HepG2 (cell line): ENCODE data around the gene RNASE12. TPM values are rescaled to one million over a fixed set of nuclear protein-coding genes. Genes with fewer than 3 reads are reported as not detected.
A peak's percentile ranks its signal among the peaks of the same experiment; 100 is the strongest.

Source experiments
- CREB1 ChIP-seq, 2 experiments: fragments of 450-650 bp in 1 of 2; IDR thresholded peaks; 2 replicates each; pipeline ENCODE4 v1.6.1; 2016 to 2017; ENCODE audit warnings: control low read depth in 1 of 2, mild to moderate bottlenecking in 1 of 2, missing compliant biosample characterization in 1 of 2, missing genetic modification characterization in 1 of 2
- GATAD1 ChIP-seq: IDR thresholded peaks from 2 replicates; pipeline ENCODE4 v1.6.1; 2016; ENCODE audit warnings: missing genetic modification reagents, missing compliant biosample characterization
- GFI1 ChIP-seq: sonication (generic); formaldehyde crosslinking; IDR thresholded peaks from 2 replicates; pipeline ENCODE4 v1.5.0; 2020; ENCODE audit warnings: missing genetic modification reagents, mild to moderate bottlenecking, borderline replicate concordance
- JUND ChIP-seq: sonication (generic); formaldehyde crosslinking; IDR thresholded peaks from 2 replicates; pipeline ENCODE4 v1.8.0; 2022; ENCODE audit warnings: mild to moderate bottlenecking, missing genetic modification reagents
- KDM5A ChIP-seq: fragments of 200-600 bp; sonication (generic); IDR thresholded peaks from 2 replicates; pipeline ENCODE4 v1.7.0; 2018; ENCODE audit warnings: antibody characterized with exemption, mild to moderate bottlenecking, low read length, borderline replicate concordance
- SMAD1 ChIP-seq: sonication (generic); formaldehyde crosslinking; IDR thresholded peaks from 2 replicates; pipeline ENCODE4 v1.4.0; 2020; ENCODE audit warnings: missing genetic modification reagents, low read depth, mild to moderate bottlenecking, borderline replicate concordance
- SOX13 ChIP-seq, 3 experiments: fragments of 450-650 bp in 1 of 3; sonication (generic) in 1 of 3; formaldehyde crosslinking in 1 of 3; IDR thresholded peaks in 2 of 3; conservative IDR thresholded peaks in 1 of 3; 2 replicates each; pipeline versions ENCODE4 v1.5.0 to v1.6.1; 2016 to 2020; ENCODE audit warnings: antibody characterized with exemption in 1 of 3, mild to moderate bottlenecking in 1 of 3, missing compliant biosample characterization in 1 of 3, missing genetic modification reagents in 1 of 3, moderate library complexity in 1 of 3
- SP140L ChIP-seq: sonication (generic); formaldehyde crosslinking; IDR thresholded peaks from 2 replicates; pipeline ENCODE4 v1.4.0; 2020; ENCODE audit warnings: missing genetic modification reagents, borderline replicate concordance
- SRF ChIP-seq: IDR thresholded peaks from 2 replicates; pipeline ENCODE4 v1.6.1; 2011; ENCODE audit warnings: mild to moderate bottlenecking, low read depth, low read length, moderate library complexity
- TCF7 ChIP-seq: sonication (generic); IDR thresholded peaks from 2 replicates; pipeline ENCODE4 v1.6.1; 2016; ENCODE audit warnings: antibody characterized with exemption, low read depth
- ZNF235 ChIP-seq: sonication (generic); formaldehyde crosslinking; IDR thresholded peaks from 2 replicates; pipeline ENCODE4 v1.8.1; 2023; ENCODE audit warnings: mild to moderate bottlenecking, missing genetic modification reagents, borderline replicate concordance
- ZNF510 ChIP-seq: sonication (generic); formaldehyde crosslinking; IDR thresholded peaks from 2 replicates; pipeline ENCODE4 v1.4.0; 2020; ENCODE audit warnings: low read depth, mild to moderate bottlenecking, missing genetic modification reagents
- polyA plus RNA-seq, 8 experiments: library from polyadenylated mRNA; depleted of rRNA in 3 of 8; stranded (reverse) in 7 of 8; unstranded in 1 of 8; fragments of >200 nt; fragmentation: Illumina TruSeq in 4 of 8; extraction: Trizol in 4 of 8; gene quantifications; 2 replicates each; pipeline versions ENCODE4 v1.2.1 to v1.2.3, GENCODE V29; 2011 to 2016; ENCODE audit warnings: low read depth in 4 of 8, missing spikeins in 1 of 8, mixed read lengths in 1 of 8; ENCODE audit not compliant: insufficient read depth in 1 of 8
- total RNA-seq, 5 experiments: library from RNA; depleted of rRNA; stranded (reverse); fragments of >200 nt; fragmentation: Illumina TruSeq; extraction: Trizol; gene quantifications; 2 replicates each; pipeline ENCODE4 v1.2.3, GENCODE V29; 2016; ENCODE audit warnings: low read depth in 1 of 5
- TF ChIP-seq, protein P1 (sequence below): sonication (generic); formaldehyde crosslinking; IDR thresholded peaks from 2 replicates; pipeline ENCODE4 v1.5.1; 2020; ENCODE audit warnings: mild to moderate bottlenecking, missing genetic modification reagents, moderate library complexity
- TF ChIP-seq, protein P2 (sequence below): sonication (generic); formaldehyde crosslinking; conservative IDR thresholded peaks from 2 replicates; pipeline ENCODE4 v1.4.0; 2020; ENCODE audit warnings: mild to moderate bottlenecking, missing genetic modification reagents, moderate library complexity

RNASE12 gene
- total and polyA plus RNA-seq, 2 of the 13 experiments (the other 11 are each of a cell fraction or from before 2014, with no cell fraction given), result not detected

DNA sequence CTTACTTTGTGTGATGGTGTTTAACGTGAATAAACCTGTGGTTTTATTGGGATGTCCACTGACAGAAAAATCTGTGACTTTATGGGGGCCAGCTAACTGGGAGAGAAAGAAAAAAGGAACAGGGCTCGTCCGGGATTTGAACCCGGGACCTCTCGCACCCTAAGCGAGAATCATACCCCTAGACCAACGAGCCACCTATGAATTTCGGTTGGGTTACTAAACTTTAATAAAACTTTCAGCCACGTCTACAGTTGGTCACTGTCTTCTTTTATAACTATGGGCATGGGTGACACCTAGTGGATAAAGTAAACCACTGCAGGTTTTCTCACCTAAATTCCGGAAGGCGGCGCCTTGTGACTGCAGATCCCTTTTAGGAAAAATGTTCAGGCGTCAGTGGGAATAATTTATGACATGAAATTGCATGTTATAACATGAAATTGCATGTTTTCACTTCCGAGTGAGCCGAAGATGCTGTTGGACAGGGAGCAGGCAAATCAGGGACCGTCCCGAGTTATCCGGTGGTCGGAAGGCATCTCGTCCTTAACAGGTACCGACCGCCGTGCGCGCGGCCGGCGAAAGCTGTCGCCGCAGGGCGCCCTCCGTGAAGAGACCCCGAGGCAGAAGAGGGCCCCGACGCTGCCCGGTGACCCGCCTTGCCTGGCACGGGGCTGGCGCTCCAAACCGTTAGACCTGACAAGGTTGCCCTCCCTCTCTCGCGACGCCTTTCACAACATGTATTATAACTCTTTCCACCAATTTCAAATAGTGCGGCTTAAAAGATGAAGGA, 18.2 kb upstream of the RNASE12 start (continued):
- TF ChIP-seq, protein P1, sequence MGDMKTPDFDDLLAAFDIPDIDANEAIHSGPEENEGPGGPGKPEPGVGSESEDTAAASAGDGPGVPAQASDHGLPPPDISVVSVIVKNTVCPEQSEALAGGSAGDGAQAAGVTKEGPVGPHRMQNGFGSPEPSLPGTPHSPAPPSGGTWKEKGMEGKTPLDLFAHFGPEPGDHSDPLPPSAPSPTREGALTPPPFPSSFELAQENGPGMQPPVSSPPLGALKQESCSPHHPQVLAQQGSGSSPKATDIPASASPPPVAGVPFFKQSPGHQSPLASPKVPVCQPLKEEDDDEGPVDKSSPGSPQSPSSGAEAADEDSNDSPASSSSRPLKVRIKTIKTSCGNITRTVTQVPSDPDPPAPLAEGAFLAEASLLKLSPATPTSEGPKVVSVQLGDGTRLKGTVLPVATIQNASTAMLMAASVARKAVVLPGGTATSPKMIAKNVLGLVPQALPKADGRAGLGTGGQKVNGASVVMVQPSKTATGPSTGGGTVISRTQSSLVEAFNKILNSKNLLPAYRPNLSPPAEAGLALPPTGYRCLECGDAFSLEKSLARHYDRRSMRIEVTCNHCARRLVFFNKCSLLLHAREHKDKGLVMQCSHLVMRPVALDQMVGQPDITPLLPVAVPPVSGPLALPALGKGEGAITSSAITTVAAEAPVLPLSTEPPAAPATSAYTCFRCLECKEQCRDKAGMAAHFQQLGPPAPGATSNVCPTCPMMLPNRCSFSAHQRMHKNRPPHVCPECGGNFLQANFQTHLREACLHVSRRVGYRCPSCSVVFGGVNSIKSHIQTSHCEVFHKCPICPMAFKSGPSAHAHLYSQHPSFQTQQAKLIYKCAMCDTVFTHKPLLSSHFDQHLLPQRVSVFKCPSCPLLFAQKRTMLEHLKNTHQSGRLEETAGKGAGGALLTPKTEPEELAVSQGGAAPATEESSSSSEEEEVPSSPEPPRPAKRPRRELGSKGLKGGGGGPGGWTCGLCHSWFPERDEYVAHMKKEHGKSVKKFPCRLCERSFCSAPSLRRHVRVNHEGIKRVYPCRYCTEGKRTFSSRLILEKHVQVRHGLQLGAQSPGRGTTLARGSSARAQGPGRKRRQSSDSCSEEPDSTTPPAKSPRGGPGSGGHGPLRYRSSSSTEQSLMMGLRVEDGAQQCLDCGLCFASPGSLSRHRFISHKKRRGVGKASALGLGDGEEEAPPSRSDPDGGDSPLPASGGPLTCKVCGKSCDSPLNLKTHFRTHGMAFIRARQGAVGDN (CRISPR knock-in tag), result peak; percentile 69
- TF ChIP-seq SOX13 (IDR thresholded peaks at IDR 0.05) (no peak), SOX13 (CRISPR knock-in tag; conservative IDR thresholded peaks at IDR 0.05 in 1 of 2, IDR thresholded peaks at IDR 0.05 in 1 of 2) (0 out of 4 replicates have a peak, but pooled peaks of 1 of the 2 experiments have one; percentile 23), SMAD1 (CRISPR knock-in tag) (0 out of 2 replicates have a peak, but pooled peaks have one; percentile 6), ZNF235 (peak; percentile 76; the same call in 1 of the 2 replicates), JUND (CRISPR knock-in tag) (0 out of 2 replicates have a peak, but pooled peaks have one; percentile 14), ZNF510 (CRISPR knock-in tag) (0 out of 2 replicates have a peak, but pooled peaks have one; percentile 4), SRF (no peak), TCF7 (0 out of 2 replicates have a peak, but pooled peaks have one; percentile 16), GFI1 (CRISPR knock-in tag) (peak; percentile 59; the same call in 1 of the 2 replicates), GATAD1 (CRISPR knock-in tag) (peak; percentile 52; the same call in 1 of the 2 replicates), CREB1 (IDR thresholded peaks at IDR 0.05) (peak; percentile 54; the same call in 1 of the 2 replicates), CREB1 (CRISPR knock-in tag; IDR thresholded peaks at IDR 0.05) (no peak; the same call in 1 of the 2 replicates), KDM5A (peak; percentile 79; the same call in 1 of the 2 replicates), SP140L (CRISPR knock-in tag) (no peak)
- TF ChIP-seq, protein P2, sequence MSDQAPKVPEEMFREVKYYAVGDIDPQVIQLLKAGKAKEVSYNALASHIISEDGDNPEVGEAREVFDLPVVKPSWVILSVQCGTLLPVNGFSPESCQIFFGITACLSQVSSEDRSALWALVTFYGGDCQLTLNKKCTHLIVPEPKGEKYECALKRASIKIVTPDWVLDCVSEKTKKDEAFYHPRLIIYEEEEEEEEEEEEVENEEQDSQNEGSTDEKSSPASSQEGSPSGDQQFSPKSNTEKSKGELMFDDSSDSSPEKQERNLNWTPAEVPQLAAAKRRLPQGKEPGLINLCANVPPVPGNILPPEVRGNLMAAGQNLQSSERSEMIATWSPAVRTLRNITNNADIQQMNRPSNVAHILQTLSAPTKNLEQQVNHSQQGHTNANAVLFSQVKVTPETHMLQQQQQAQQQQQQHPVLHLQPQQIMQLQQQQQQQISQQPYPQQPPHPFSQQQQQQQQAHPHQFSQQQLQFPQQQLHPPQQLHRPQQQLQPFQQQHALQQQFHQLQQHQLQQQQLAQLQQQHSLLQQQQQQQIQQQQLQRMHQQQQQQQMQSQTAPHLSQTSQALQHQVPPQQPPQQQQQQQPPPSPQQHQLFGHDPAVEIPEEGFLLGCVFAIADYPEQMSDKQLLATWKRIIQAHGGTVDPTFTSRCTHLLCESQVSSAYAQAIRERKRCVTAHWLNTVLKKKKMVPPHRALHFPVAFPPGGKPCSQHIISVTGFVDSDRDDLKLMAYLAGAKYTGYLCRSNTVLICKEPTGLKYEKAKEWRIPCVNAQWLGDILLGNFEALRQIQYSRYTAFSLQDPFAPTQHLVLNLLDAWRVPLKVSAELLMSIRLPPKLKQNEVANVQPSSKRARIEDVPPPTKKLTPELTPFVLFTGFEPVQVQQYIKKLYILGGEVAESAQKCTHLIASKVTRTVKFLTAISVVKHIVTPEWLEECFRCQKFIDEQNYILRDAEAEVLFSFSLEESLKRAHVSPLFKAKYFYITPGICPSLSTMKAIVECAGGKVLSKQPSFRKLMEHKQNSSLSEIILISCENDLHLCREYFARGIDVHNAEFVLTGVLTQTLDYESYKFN (CRISPR knock-in tag), result peak; percentile 34; the same call in 1 of the 2 replicates
